ENCODE measurements around the gene ADPRHL1. TPM values are rescaled to one million over a fixed set of nuclear protein-coding genes. Genes with fewer than 3 reads are reported as not detected.

The ADPRHL1 gene
- total RNA-seq, 2 experiments from 2014 or later = 0.73 to 0.87 TPM

DNA sequence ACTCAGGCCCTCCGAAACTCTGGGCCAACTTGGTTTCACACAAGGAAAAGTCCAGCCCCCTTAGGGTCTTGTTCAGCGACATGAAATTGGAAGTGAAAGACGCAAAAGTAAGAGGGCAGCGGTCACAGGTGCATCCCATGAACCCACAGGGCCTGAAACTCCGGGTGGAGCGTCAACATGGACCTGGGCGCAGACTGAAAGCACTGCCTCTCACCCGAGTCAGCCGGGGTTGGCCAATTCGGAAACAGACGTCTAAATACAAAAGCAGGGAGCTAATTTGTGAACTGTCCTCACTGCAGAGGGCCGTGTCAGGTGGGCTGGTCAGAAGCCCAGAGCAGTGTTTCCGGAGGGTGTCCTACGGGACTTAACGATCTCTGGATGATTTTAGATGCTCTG, 26.7 kb downstream of the ADPRHL1 start:
- ChIA-PET CTCF (no interaction called here), POLR2A (no interaction called here)
- no peaks in the 10 kb centered on the region for H3K36me3 Mint-ChIP-seq (ENCODE audit: low read depth)

DNA sequence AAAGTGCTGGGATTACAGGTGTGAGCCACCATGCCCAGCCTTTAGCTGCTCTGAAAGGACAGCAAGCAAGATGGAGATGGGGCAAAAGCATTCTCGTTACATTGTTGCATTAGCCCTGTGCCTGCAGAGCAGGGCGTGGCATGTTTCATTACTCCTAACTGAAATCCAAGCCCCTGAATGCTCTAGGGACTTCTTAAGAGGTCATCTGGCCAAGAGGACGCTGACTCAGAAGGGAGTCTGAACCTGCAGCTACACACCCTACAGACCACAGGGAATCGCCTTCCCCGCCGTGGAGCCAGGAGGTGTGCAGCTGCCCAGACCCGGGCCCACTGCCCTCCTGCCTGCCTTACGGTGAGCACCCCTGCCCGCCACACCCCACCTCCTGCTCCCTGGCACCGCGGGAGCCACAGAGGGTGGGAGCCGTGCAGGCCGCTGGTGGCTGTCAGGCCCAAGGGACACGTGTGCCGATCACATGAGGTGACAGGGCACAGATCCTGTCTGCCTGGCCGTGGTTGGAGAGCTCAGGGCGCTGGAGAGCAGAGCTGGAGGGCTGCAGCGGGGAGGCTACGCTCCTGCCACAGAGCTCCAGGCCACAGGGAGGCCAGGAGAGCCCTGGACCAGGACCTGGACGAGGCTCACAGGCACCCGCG, 27.2 kb downstream of the ADPRHL1 start:
- Mint-ChIP-seq H3K27me3 (ENCODE audit: low read depth) (no peaks in the 10 kb centered on the region), H3K36me3 (ENCODE audit: low read depth) (no peaks in the 10 kb centered on the region), H3K4me3 (no peak overlapping the region), H3K27ac (no peak overlapping the region), H3K9me3 (ENCODE audit: insufficient read depth) (no peaks in the 10 kb centered on the region), H3K4me1 (ENCODE audit: low read depth) (no peaks in the 10 kb centered on the region)
- POLR2A ChIA-PET = interaction anchor here (0.6 kb wide), 1 partner anchor 8 kb away, joined by 3 read pairs; no protein-coding TSS in a partner anchor
- DNase-seq (no peak), ATAC-seq (no peak)
- CTCF ChIA-PET = no interaction called here

More for the DNA sequence above, 26.7 kb downstream of the ADPRHL1 start:
- ATAC-seq (no peak), DNase-seq (no peak)
- H3K27ac Mint-ChIP-seq = no peak overlapping the region
- H3K27me3 Mint-ChIP-seq (ENCODE audit: low read depth) = no peaks in the 10 kb centered on the region
- no peaks in the 10 kb centered on the region for H3K9me3 Mint-ChIP-seq (ENCODE audit: insufficient read depth)
- no peak overlapping the region for H3K4me3 Mint-ChIP-seq
- no peaks in the 10 kb centered on the region for H3K4me1 Mint-ChIP-seq (ENCODE audit: low read depth)

DNA sequence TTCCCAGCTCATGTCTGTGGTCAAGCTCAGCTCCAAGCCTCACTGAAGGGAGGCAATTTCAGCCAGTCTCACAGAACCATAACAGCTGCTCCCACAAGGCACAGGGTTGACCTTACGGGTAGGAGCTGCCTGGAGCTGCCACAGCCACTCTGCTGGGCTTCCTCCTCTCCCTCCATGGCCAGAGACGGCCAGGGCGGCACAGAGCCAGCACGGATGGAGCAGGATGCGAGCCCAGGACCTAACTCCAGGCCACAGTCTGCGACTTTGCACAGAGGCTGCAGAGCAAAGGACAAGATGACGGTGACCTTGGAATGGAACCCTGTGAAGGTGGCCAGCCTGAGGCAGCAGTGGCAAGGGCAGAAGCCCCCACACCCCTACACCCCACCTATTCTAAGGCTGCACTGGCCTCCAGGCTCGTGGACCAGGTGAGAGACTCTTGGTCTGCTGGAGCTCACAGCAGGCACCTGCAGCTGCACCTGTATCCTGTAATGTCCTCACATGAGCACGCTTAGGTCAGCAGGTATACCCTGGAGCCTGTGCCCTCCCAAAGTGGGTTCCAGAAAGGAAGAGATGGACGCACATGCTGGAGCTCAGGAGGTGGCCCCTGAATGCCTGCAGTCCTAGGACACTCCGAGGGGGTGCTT, 29.6 kb downstream of the ADPRHL1 start:
- DNase-seq (no peak), ATAC-seq (no peak)
- no peaks in the 10 kb centered on the region for H3K9me3 Mint-ChIP-seq (ENCODE audit: insufficient read depth)
- ChIA-PET CTCF (no interaction called here), POLR2A (no interaction called here)
- H3K27me3 Mint-ChIP-seq (ENCODE audit: low read depth) = no peaks in the 10 kb centered on the region
- H3K36me3 Mint-ChIP-seq (ENCODE audit: low read depth) = no peaks in the 10 kb centered on the region
- H3K4me1 Mint-ChIP-seq (ENCODE audit: low read depth) = no peaks in the 10 kb centered on the region
- no peak overlapping the region for H3K27ac Mint-ChIP-seq
- H3K4me3 Mint-ChIP-seq = no peak overlapping the region

DNA sequence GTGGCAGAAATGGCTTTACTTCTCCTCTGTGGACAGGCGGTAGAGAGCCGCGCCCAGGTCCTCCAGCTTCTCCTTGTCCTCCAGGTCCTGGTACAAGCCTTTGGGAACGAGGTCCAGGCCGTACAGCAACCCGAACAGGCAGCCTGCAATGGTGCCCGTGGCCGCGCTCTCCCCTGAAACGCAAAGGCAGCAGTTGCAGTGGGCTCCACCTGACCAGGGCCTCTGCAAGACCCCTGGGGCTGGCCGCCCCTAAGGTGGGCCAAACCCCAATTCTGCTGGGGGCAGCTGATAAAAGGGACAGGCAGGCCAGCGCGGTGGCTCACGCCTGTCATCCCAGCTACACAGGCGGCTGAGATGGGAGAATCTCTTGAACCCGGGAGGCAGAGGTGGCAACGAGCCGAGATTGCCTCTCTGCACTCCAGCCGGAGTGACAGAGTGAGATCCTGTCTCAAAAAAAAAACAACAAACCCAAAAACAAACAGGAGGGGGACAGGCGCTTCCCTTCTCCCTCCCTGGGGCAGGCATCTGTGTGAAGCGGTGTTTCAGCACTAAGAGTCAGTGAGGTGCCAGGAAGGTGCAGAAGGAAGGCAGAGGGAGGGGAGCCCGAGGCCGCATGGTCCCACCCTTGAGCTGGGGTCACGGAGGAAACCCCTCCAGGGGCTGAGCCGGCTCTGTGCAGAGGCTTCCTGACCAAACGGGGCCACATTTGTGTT, 30.3 kb downstream of the ADPRHL1 start:
- DNase-seq (no peak), ATAC-seq (no peak)
- Mint-ChIP-seq H3K27me3 (ENCODE audit: low read depth) (no peaks in the 10 kb centered on the region), H3K9me3 (ENCODE audit: insufficient read depth) (no peaks in the 10 kb centered on the region), H3K36me3 (ENCODE audit: low read depth) (no peaks in the 10 kb centered on the region), H3K4me3 (no peak overlapping the region), H3K27ac (no peak overlapping the region), H3K4me1 (ENCODE audit: low read depth) (no peaks in the 10 kb centered on the region)
- CTCF ChIA-PET = no interaction called here
- POLR2A ChIA-PET = no interaction called here

GRCh38 chr13:113421673-113422270, 31.5 kb downstream of the ADPRHL1 start:
- ATAC-seq = no peak
- Mint-ChIP-seq H3K9me3 (ENCODE audit: insufficient read depth) (no peaks in the 10 kb centered on the region), H3K4me1 (ENCODE audit: low read depth) (no peaks in the 10 kb centered on the region), H3K27me3 (ENCODE audit: low read depth) (no peaks in the 10 kb centered on the region), H3K36me3 (ENCODE audit: low read depth) (no peaks in the 10 kb centered on the region), H3K27ac (no peak overlapping the region), H3K4me3 (no peak overlapping the region)
- POLR2A ChIA-PET = no interaction called here
- CTCF ChIA-PET = no interaction called here
- no peak for DNase-seq

DNA sequence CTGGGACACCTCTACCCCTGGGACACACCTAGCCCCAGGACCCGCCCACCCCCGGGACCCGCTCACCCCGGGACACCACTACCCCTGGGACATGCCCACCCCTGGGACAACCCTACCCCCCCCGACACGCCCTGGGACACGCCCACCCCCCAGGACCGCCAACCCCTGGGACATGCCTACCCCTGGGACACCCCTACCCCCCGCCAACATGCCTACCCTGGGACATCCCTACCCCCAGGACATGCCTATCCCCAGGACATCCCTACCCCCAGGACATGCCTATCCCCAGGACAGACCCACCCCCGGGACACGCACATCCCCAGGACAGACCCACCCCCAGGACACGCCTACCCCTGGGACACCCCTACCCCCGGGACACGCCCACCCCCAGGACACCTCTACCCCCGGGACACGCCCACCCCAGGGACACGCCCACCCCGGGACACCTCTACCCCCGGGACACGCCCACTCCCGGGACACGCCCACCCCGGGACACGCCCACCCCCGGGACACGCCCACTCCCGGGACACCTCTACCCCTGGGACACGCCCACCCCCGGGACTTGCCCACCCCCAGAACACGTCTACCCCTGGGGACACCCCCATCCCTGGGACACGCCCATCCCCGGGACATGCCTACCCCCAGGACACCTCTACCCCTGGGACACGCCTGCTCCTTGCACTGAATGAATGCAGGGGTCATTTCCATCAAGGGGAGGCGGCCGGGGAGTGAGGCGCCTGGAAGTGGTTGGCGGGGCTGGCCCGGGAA, 32.3 kb downstream of the ADPRHL1 start:
- POLR2A ChIA-PET = no interaction called here
- CTCF ChIA-PET = no interaction called here
- H3K27me3 Mint-ChIP-seq (ENCODE audit: low read depth) = no peaks in the 10 kb centered on the region
- H3K4me3 Mint-ChIP-seq = no peak overlapping the region
- H3K9me3 Mint-ChIP-seq (ENCODE audit: insufficient read depth) = no peaks in the 10 kb centered on the region
- no peaks in the 10 kb centered on the region for H3K4me1 Mint-ChIP-seq (ENCODE audit: low read depth)
- DNase-seq = no peak
- no peaks in the 10 kb centered on the region for H3K36me3 Mint-ChIP-seq (ENCODE audit: low read depth)
- H3K27ac Mint-ChIP-seq = no peak overlapping the region
- ATAC-seq = no peak

GRCh38 chr13:113420232-113420631, 33.1 kb downstream of the ADPRHL1 start:
- POLR2A ChIA-PET = no interaction called here
- DNase-seq = no peak
- H3K27ac Mint-ChIP-seq = no peak overlapping the region
- CTCF ChIA-PET = no interaction called here
- no peak for ATAC-seq
- H3K9me3 Mint-ChIP-seq (ENCODE audit: insufficient read depth) = no peaks in the 10 kb centered on the region
- no peaks in the 10 kb centered on the region for H3K4me1 Mint-ChIP-seq (ENCODE audit: low read depth)
- H3K36me3 Mint-ChIP-seq (ENCODE audit: low read depth) = no peaks in the 10 kb centered on the region
- H3K27me3 Mint-ChIP-seq (ENCODE audit: low read depth) = no peaks in the 10 kb centered on the region
- H3K4me3 Mint-ChIP-seq = no peak overlapping the region

GRCh38 chr13:113419531-113420193, 33.6 kb downstream of the ADPRHL1 start:
- Mint-ChIP-seq H3K27me3 (ENCODE audit: low read depth) (no peaks in the 10 kb centered on the region), H3K4me3 (no peak overlapping the region), H3K9me3 (ENCODE audit: insufficient read depth) (no peaks in the 10 kb centered on the region), H3K27ac (no peak overlapping the region), H3K4me1 (ENCODE audit: low read depth) (no peaks in the 10 kb centered on the region), H3K36me3 (ENCODE audit: low read depth) (no peaks in the 10 kb centered on the region)
- POLR2A ChIA-PET = no interaction called here
- CTCF ChIA-PET = no interaction called here
- DNase-seq (no peak), ATAC-seq (no peak)

GRCh38 chr13:113418722-113419049, 34.6 kb downstream of the ADPRHL1 start:
- ChIA-PET POLR2A (no interaction called here), CTCF (no interaction called here)
- no peaks in the 10 kb centered on the region for H3K36me3 Mint-ChIP-seq (ENCODE audit: low read depth)
- no peak overlapping the region for H3K27ac Mint-ChIP-seq
- no peak overlapping the region for H3K4me3 Mint-ChIP-seq
- no peaks in the 10 kb centered on the region for H3K4me1 Mint-ChIP-seq (ENCODE audit: low read depth)
- no peak for ATAC-seq
- H3K9me3 Mint-ChIP-seq (ENCODE audit: insufficient read depth) = no peaks in the 10 kb centered on the region
- no peaks in the 10 kb centered on the region for H3K27me3 Mint-ChIP-seq (ENCODE audit: low read depth)
- no peak for DNase-seq

DNA sequence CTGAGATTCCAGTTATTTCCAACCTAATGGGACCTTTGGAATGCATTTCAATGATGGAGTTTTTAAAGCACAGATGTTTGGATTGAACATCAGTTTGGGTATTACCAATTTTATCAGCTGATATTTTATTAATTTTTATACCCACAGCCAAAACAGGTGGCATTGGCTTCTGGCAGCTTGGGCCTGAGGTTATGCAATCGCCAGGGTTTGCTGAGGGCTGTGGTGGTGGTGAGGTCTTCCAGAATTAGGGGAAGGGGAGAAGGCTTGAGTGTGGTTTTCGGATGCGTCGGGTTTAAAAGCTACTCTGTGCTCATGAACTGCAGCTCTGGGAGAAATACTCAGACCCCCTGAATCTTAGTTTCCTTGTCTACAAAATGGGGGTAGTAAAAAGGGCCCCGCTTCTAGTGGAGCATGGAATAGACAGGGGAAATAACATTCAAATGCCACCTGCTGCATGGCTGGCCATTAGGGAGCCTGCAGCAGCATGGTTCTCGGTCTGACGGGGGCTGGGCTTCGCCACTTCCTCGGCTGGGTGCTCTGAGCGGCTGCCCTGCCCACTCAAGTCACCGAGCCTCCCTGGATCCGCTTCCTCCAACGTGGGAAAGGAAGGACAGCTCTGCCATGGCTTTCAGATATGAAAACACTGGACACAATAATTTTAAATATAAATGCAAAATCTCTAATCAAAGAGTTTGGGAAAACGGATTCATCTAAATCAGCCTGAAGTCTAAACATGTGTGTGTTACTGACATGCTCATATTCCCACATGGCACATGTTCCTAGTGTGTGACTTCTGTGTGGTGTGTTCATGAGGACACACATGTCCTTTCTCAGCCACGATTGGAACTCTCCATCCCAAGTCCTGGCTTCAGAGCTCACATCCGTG, 35.2 kb downstream of the ADPRHL1 start:
- POLR2A ChIA-PET = interaction anchor here (0.6 kb wide), 1 partner anchor 424 kb away, joined by 3 read pairs; no protein-coding TSS in a partner anchor
- Mint-ChIP-seq H3K36me3 (ENCODE audit: low read depth) (no peaks in the 10 kb centered on the region), H3K9me3 (ENCODE audit: insufficient read depth) (no peaks in the 10 kb centered on the region), H3K4me3 (no peak overlapping the region), H3K27ac (no peak overlapping the region), H3K4me1 (ENCODE audit: low read depth) (no peaks in the 10 kb centered on the region), H3K27me3 (ENCODE audit: low read depth) (no peaks in the 10 kb centered on the region)
- ATAC-seq = no peak
- DNase-seq = no peak
- CTCF ChIA-PET = interaction anchor here (0.8 kb wide), 1 partner anchor 24 kb away, joined by 5 read pairs; no protein-coding TSS in a partner anchor

All from activated CD8-positive, alpha-beta T cell treated with anti-CD3 and anti-CD28 coated beads, Interleukin-2, amount 10 ng/mL, durations not matched to agents 7 days and 5 days (primary cell).